Stimulated activated effector memory CD8-positive, alpha-beta T cell treated with anti-CD3 and anti-CD28 coated beads, Interleukin-12 subunit alpha, Interleukin-12 subunit beta, amount 100 ng/mL, for 72 hours (primary cell): ENCODE data around the gene BABAM1.
"Not testable (repeated sequence)": the region's sequence is repeated elsewhere in the genome, so short reads cannot be mapped to it uniquely, and the experiment has no call there.

Experiments
- ATAC-seq: fragments of 150-1000 bp; cut with Tn5 transposase; 2 replicates; pipeline ENCODE4 v1.10.0; 2021
- DNase-seq, 2 donors: peaks; one replicate each; pipeline ENCODE4 v3.0.0; 2021 to 2022; ENCODE audit warnings: low spot score in 2 of 2
- H3K27ac Mint-ChIP-seq: one replicate; pipeline ENCODE4 v1.8.0; 2022; ENCODE audit warnings: mild to moderate bottlenecking, mixed read lengths
- H3K36me3 Mint-ChIP-seq: one replicate; pipeline ENCODE4 v1.8.0; 2022; ENCODE audit warnings: mild to moderate bottlenecking, mixed read lengths
- H3K4me1 Mint-ChIP-seq: one replicate; pipeline ENCODE4 v1.8.0; 2022; ENCODE audit warnings: mixed read lengths
- H3K4me3 Mint-ChIP-seq: one replicate; pipeline ENCODE4 v1.8.0; 2022; ENCODE audit warnings: mild to moderate bottlenecking, mixed read lengths
- H3K9me3 Mint-ChIP-seq: one replicate; pipeline ENCODE4 v1.8.0; 2022; ENCODE audit warnings: mixed read lengths

BABAM1 gene

GRCh38 chr19:17255150-17255621, 12.1 kb upstream of the BABAM1 start:
- ATAC-seq (no peak), DNase-seq (no peak)
- H3K36me3 Mint-ChIP-seq = no peaks in the 10 kb centered on the region

GRCh38 chr19:17256130-17256529, 11.1 kb upstream of the BABAM1 start:
- ATAC-seq (no peak), DNase-seq (no peak)
- Mint-ChIP-seq H3K4me1 (peaks cover 7% of the 10 kb centered on the region), H3K4me3 (no peak overlapping the region), H3K9me3 (no peaks in the 10 kb centered on the region), H3K36me3 (no peaks in the 10 kb centered on the region), H3K27ac (no peak overlapping the region)

More at GRCh38 chr19:17255150-17255621, 12.1 kb upstream of the BABAM1 start:
- Mint-ChIP-seq H3K27ac (no peak overlapping the region), H3K4me3 (no peak overlapping the region), H3K9me3 (no peaks in the 10 kb centered on the region), H3K4me1 (no peaks in the 10 kb centered on the region)

GRCh38 chr19:17259118-17259780, 8.0 kb upstream of the BABAM1 start:
- ATAC-seq = no peak
- Mint-ChIP-seq H3K9me3 (no peaks in the 10 kb centered on the region), H3K4me1 (peaks cover 9% of the 10 kb centered on the region), H3K27ac (no peak overlapping the region), H3K4me3 (no peak overlapping the region), H3K36me3 (no peaks in the 10 kb centered on the region)
- DNase-seq = no peak

- Mint-ChIP-seq H3K4me1 (peaks cover 13% of the 10 kb centered on the region), H3K4me3 (no peak overlapping the region), H3K9me3 (no peaks in the 10 kb centered on the region)
These were observed 7.3 kb upstream of the BABAM1 start for GRCh38 chr19:17259934-17260333.

GRCh38 chr19:17260842-17261325, 6.4 kb upstream of the BABAM1 start:
- Mint-ChIP-seq H3K4me3 (no peak overlapping the region), H3K27ac (peak overlapping the region; percentile 6), H3K4me1 (peaks cover 13% of the 10 kb centered on the region), H3K9me3 (no peaks in the 10 kb centered on the region), H3K36me3 (peaks cover 4% of the 10 kb centered on the region)
- DNase-seq = peak; percentile 93 to 94
- peak; percentile 98 for ATAC-seq

More at GRCh38 chr19:17259934-17260333, 7.3 kb upstream of the BABAM1 start:
- H3K27ac Mint-ChIP-seq = no peak overlapping the region
- ATAC-seq (no peak), DNase-seq (no peak)
- peaks cover 4% of the 10 kb centered on the region for H3K36me3 Mint-ChIP-seq

- ATAC-seq = no peak
- Mint-ChIP-seq H3K36me3 (peaks cover 12% of the 10 kb centered on the region), H3K9me3 (no peaks in the 10 kb centered on the region), H3K4me1 (peaks cover 22% of the 10 kb centered on the region), H3K27ac (no peak overlapping the region), H3K4me3 (no peak overlapping the region)
- DNase-seq = no peak
These were observed 4.7 kb upstream of the BABAM1 start for GRCh38 chr19:17262557-17262956.

- Mint-ChIP-seq H3K4me1 (peaks cover 22% of the 10 kb centered on the region), H3K36me3 (peaks cover 21% of the 10 kb centered on the region), H3K4me3 (no peak overlapping the region), H3K9me3 (no peaks in the 10 kb centered on the region), H3K27ac (peak overlapping the region; percentile 80)
- ATAC-seq = no peak
- no peak for DNase-seq
These were observed 3.3 kb upstream of the BABAM1 start for GRCh38 chr19:17263712-17264640.

GRCh38 chr19:17264641-17264979, 2.6 kb upstream of the BABAM1 start, which contains the start of gene USHBP1:
Gene USHBP1, minus strand, starts transcription at chr19:17264745. Its CDS starts 446 bp downstream, at chr19:17264299.
- no peak for ATAC-seq
- H3K4me3 Mint-ChIP-seq = no peak within 1 kb of the TSS
- peaks cover 22% of the 10 kb centered on the region for H3K4me1 Mint-ChIP-seq
- peak within 1 kb of the TSS; percentile 80 for H3K27ac Mint-ChIP-seq
- DNase-seq = no peak
- no peaks in the 10 kb centered on the region for H3K9me3 Mint-ChIP-seq
- peaks cover 27% of the 10 kb centered on the region for H3K36me3 Mint-ChIP-seq

GRCh38 chr19:17266026-17266425, 1.2 kb upstream of the BABAM1 start:
- H3K9me3 Mint-ChIP-seq = no peaks in the 10 kb centered on the region
- peaks cover 41% of the 10 kb centered on the region for H3K36me3 Mint-ChIP-seq
- no peak overlapping the region for H3K4me3 Mint-ChIP-seq
- ATAC-seq (no peak), DNase-seq (no peak)
- peaks cover 15% of the 10 kb centered on the region for H3K4me1 Mint-ChIP-seq
- no peak overlapping the region for H3K27ac Mint-ChIP-seq

GRCh38 chr19:17266589-17266974, 661 bp upstream of the BABAM1 start:
- Mint-ChIP-seq H3K27ac (peak overlapping the region; percentile 79), H3K4me3 (peak overlapping the region; percentile 79), H3K4me1 (peaks cover 12% of the 10 kb centered on the region), H3K9me3 (no peaks in the 10 kb centered on the region), H3K36me3 (peaks cover 47% of the 10 kb centered on the region)
- peak; percentile 0 for ATAC-seq
- DNase-seq = no peak

- no peaks in the 10 kb centered on the region for H3K9me3 Mint-ChIP-seq
These were observed 1.5 kb downstream of the BABAM1 start for GRCh38 chr19:17268754-17269153.

GRCh38 chr19:17274892-17275291, 7.6 kb downstream of the BABAM1 start:
- peaks cover 84% of the 10 kb centered on the region for H3K36me3 Mint-ChIP-seq
- not testable (repeated sequence) for H3K4me1 Mint-ChIP-seq, ATAC-seq, H3K4me3 Mint-ChIP-seq, DNase-seq, H3K27ac Mint-ChIP-seq, H3K9me3 Mint-ChIP-seq

More at GRCh38 chr19:17268754-17269153, 1.5 kb downstream of the BABAM1 start:
- no peak for DNase-seq
- H3K4me1 Mint-ChIP-seq = peaks cover 12% of the 10 kb centered on the region
- no peak overlapping the region for H3K27ac Mint-ChIP-seq
- peaks cover 66% of the 10 kb centered on the region for H3K36me3 Mint-ChIP-seq
- peak overlapping the region; percentile 79 for H3K4me3 Mint-ChIP-seq
- ATAC-seq = no peak

- no peak overlapping the region for H3K27ac Mint-ChIP-seq
- H3K9me3 Mint-ChIP-seq = no peaks in the 10 kb centered on the region
- DNase-seq (no peak), ATAC-seq (no peak)
- peaks cover 77% of the 10 kb centered on the region for H3K36me3 Mint-ChIP-seq
- H3K4me1 Mint-ChIP-seq = no peaks in the 10 kb centered on the region
- H3K4me3 Mint-ChIP-seq = no peak overlapping the region
These were observed 8.4 kb downstream of the BABAM1 start for GRCh38 chr19:17275441-17276175.

GRCh38 chr19:17279436-17279835, 12.2 kb downstream of the BABAM1 start:
- H3K9me3 Mint-ChIP-seq = no peaks in the 10 kb centered on the region
- H3K4me1 Mint-ChIP-seq = peaks cover 14% of the 10 kb centered on the region
- no peak overlapping the region for H3K4me3 Mint-ChIP-seq
- ATAC-seq (no peak), DNase-seq (no peak)
- H3K36me3 Mint-ChIP-seq = peaks cover 49% of the 10 kb centered on the region
- H3K27ac Mint-ChIP-seq = no peak overlapping the region
